K562 (cell line): ENCODE data around the gene CLSTN1. TPM values are rescaled to one million over a fixed set of nuclear protein-coding genes. Genes with fewer than 3 reads are reported as not detected.

Experiments
- ATAC-seq: fragments of 200-7000 bp; cut with Tn5 transposase; 3 replicates; pipeline ENCODE4 v1.9.1; 2020; ENCODE audit warnings: moderate library complexity
- BruUV-seq: library from RNA; stranded (reverse); fragments of 400-500 nt; replicated peaks from 2 replicates; lab custom pipeline; 2021; lab: Mats Ljungman, UMichigan
- CTCF ChIA-PET: fragments of 300-600 bp; formaldehyde crosslinking; extraction: SDS; loops from one replicate; lab custom pipeline; 2021; ENCODE audit warnings: low intra/inter-chr PET ratio; lab: Yijun Ruan, JAX
- POLR2A ChIA-PET: fragments of 300-600, 350-650 bp; sonication (Branson Sonifier 250); formaldehyde crosslinking; extraction: SDS; loops from one replicate; lab custom pipeline; 2021; ENCODE audit warnings: antibody characterized with exemption, inconsistent platforms; lab: Yijun Ruan, JAX
- DNase-seq, 4 experiments: peaks; one replicate each; pipeline versions ENCODE4 v3.0.0 to v3.0.0-alpha.2; 2011 to 2018; ENCODE audit warnings: low spot score in 3 of 4, mixed read lengths in 3 of 4; ENCODE audit errors: extremely low read depth in 1 of 4
- FAIRE-seq: peaks from 2 replicates; lab custom pipeline; 2011; peaks lifted over from hg19 to GRCh38; lab: Jason Lieb, UNC
- H2AFZ ChIP-seq: 2 replicates; pipeline ENCODE4 v1.6.0; 2011; ENCODE audit warnings: low read depth, low read length, control low read depth, inconsistent platforms
- H3K27ac ChIP-seq: fragments of 200-600 bp; 3 replicates; pipeline ENCODE4 v1.8.0; 2011; ENCODE audit warnings: low read depth, mild to moderate bottlenecking, control low read depth, inconsistent platforms, low read length, moderate library complexity, mixed read lengths; ENCODE audit errors: extremely low read depth
- H3K27me3 ChIP-seq, 2 experiments: fragments of 300-600 bp in 1 of 2; 2 replicates in 1 of 2; 3 replicates in 1 of 2; pipeline versions ENCODE4 v1.6.0 to v1.8.0; 2011; ENCODE audit warnings: inconsistent platforms in 2 of 2, low read length in 2 of 2, mild to moderate bottlenecking in 1 of 2, mixed read lengths in 1 of 2, moderate library complexity in 1 of 2; ENCODE audit not compliant: control insufficient read depth in 2 of 2, insufficient read depth in 2 of 2
- H3K36me3 ChIP-seq: fragments of 300-600 bp; 3 replicates; pipeline ENCODE4 v1.8.0; 2011; ENCODE audit warnings: mild to moderate bottlenecking, low read length, inconsistent platforms; ENCODE audit not compliant: control insufficient read depth, insufficient read depth
- H3K4me1 ChIP-seq, 2 experiments: fragments of 200-600 bp in 1 of 2; replicated peaks in 1 of 2; 2 replicates in 1 of 2; 3 replicates in 1 of 2; pipeline versions ENCODE4 v1.5.1 to v1.8.0; 2011; ENCODE audit warnings: inconsistent platforms in 2 of 2, low read length in 2 of 2, mild to moderate bottlenecking in 1 of 2, mixed read lengths in 1 of 2, moderate library complexity in 1 of 2; ENCODE audit not compliant: control insufficient read depth in 2 of 2, insufficient read depth in 2 of 2
- H3K4me2 ChIP-seq: 2 replicates; pipeline ENCODE4 v1.6.1; 2011; ENCODE audit warnings: low read length, control low read depth, inconsistent platforms, mixed read lengths; ENCODE audit not compliant: insufficient read depth
- H3K4me3 ChIP-seq: fragments of 200-600 bp; sonication (generic), shearing (Covaris generic); 2 replicates; pipeline ENCODE4 v1.5.1; 2016; ENCODE audit warnings: control low read depth, inconsistent platforms
- H3K79me2 ChIP-seq: fragments of 200-600 bp; 3 replicates; pipeline ENCODE4 v1.8.0; 2011; ENCODE audit warnings: low read length, inconsistent platforms; ENCODE audit not compliant: control insufficient read depth, insufficient read depth
- H3K9ac ChIP-seq, 2 experiments: 2 replicates each; pipeline versions ENCODE4 v1.6.0 to v1.6.1; 2011; ENCODE audit warnings: low read depth in 2 of 2, low read length in 2 of 2, control low read depth in 1 of 2, inconsistent platforms in 1 of 2, mild to moderate bottlenecking in 1 of 2, mixed read lengths in 1 of 2; ENCODE audit not compliant: insufficient read depth in 1 of 2
- H3K9me1 ChIP-seq: one replicate; pipeline ENCODE4 v1.6.0; 2011; ENCODE audit warnings: inconsistent platforms, mild to moderate bottlenecking, low read length, moderate library complexity; ENCODE audit not compliant: control insufficient read depth, insufficient read depth
- H3K9me3 ChIP-seq: replicated peaks from 2 replicates; pipeline ENCODE4 v1.5.1; 2011; ENCODE audit warnings: low read depth, low read length, inconsistent platforms; ENCODE audit not compliant: control insufficient read depth, insufficient read depth
- H4K20me1 ChIP-seq: replicated peaks from 2 replicates; pipeline ENCODE4 v1.6.1; 2011; ENCODE audit warnings: low read length, inconsistent platforms, mixed read lengths; ENCODE audit not compliant: control insufficient read depth, insufficient read depth
- FOXO4 ChIP-seq: fragments of 450-650 bp; formaldehyde crosslinking; IDR thresholded peaks from 2 replicates; pipeline ENCODE4 v1.4.0; 2020; ENCODE audit warnings: mild to moderate bottlenecking, moderate library complexity
- NFIC ChIP-seq: fragments of 450-650 bp; IDR thresholded peaks from 2 replicates; pipeline ENCODE4 v1.6.1; 2017; ENCODE audit warnings: mild to moderate bottlenecking, inconsistent platforms
- POLR2A ChIP-seq: fragments of 450-650 bp; conservative IDR thresholded peaks from 2 replicates; pipeline ENCODE4 v1.6.1; 2016
- SPI1 ChIP-seq: IDR thresholded peaks from 2 replicates; pipeline ENCODE4 v1.6.1; 2011; ENCODE audit warnings: low read depth, low read length, control low read depth, borderline replicate concordance
- UBTF ChIP-seq, 2 experiments: IDR thresholded peaks; 2 replicates each; pipeline ENCODE4 v1.6.1; 2012; ENCODE audit warnings: improper control_type of control experiment in 2 of 2, low read depth in 2 of 2, low read length in 2 of 2, borderline replicate concordance in 1 of 2
- ZFP30 ChIP-seq: fragments of 250-450 bp; sonication (Bioruptor Pico); IDR thresholded peaks from 2 replicates; pipeline ENCODE4 v1.8.0; 2022; ENCODE audit warnings: moderate library complexity, mild to moderate bottlenecking, inconsistent platforms, borderline replicate concordance
- ZNF444 ChIP-seq: fragments of 250-450 bp; sonication (Bioruptor Pico); IDR thresholded peaks from 2 replicates; pipeline ENCODE4 v1.4.0; 2020; ENCODE audit warnings: mild to moderate bottlenecking, moderate library complexity
- WGBS: fragments of 100-300 bp; shearing (Covaris generic); methylation state at CpG from one replicate; pipeline ENCODE4 v1.1.6; 2016; ENCODE audit warnings: low coverage, mixed read lengths; ENCODE audit not compliant: insufficient coverage; ENCODE audit errors: missing lambda C conversion rate; 5-methylcytosine and 5-hydroxymethylcytosine counted together
- in situ Hi-C: fragments of 300-500 bp; cut with MboI; formaldehyde crosslinking; loops from 4 replicates; pipeline ENCODE4 v1.15.0; 2018; ENCODE audit warnings: inconsistent platforms, mixed read lengths
- intact Hi-C: fragments of 100-400 bp; cut with micrococcal nuclease; formaldehyde crosslinking; loops from 2 replicates; pipeline ENCODE4 v1.14.2; 2022
- polyA plus RNA-seq, 8 experiments: library from polyadenylated mRNA; depleted of rRNA in 4 of 8; stranded (reverse) in 5 of 8; unstranded in 3 of 8; fragments of >200 nt; fragmentation: Nextera tagmentation in 2 of 8; fragmentation: Illumina TruSeq in 1 of 8; extraction: Ambion mirVana in 2 of 8; extraction: Trizol in 1 of 8; gene quantifications; 2 replicates each; pipeline versions ENCODE4 v1.2.1 to v1.2.3, GENCODE V29; 2011 to 2014; ENCODE audit warnings: inconsistent platforms in 1 of 8, missing spikeins in 1 of 8
- total RNA-seq, 7 experiments: library from RNA; depleted of rRNA in 6 of 7; stranded (reverse); fragments of >200 nt in 6 of 7; fragmentation: Illumina TruSeq in 2 of 7; extraction: Trizol in 2 of 7; gene quantifications; 2 replicates each; pipeline versions ENCODE4 v1.2.1 to v1.2.3, GENCODE V29; 2011 to 2021; ENCODE audit warnings: low replicate concordance in 1 of 7
- TF ChIP-seq, protein P1 (sequence below): IDR thresholded peaks from 2 replicates; pipeline ENCODE4 v1.6.1; 2011; ENCODE audit not compliant: insufficient read length; ENCODE audit errors: extremely low read depth

CLSTN1 gene
- total and polyA plus RNA-seq, 9 of the 15 experiments (the other 6 are each of a cell fraction or from before 2014, with no cell fraction given): 1.1 to 32.5 (median 13.3) TPM

DNA sequence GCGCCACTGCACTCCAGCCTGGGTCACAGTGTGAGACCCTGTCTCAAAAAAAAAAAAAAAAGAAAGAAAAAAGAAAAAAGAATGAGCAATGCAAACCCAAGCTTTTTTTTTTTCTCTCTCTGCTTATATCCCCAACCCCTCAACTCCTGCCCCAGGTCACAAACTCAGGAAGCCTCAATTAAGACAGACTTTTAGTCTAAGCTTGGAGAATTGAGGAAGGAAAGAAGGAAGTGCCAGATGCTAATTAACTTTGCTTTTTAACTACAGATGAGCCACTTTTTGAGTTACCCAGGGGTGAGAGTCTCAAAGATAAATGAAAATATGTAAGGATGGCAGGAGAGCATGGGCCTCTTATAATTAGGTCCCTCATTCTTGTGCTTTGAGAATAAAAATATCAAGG, 139.0 kb downstream of the CLSTN1 start:
- H3K4me3 ChIP-seq: no peak overlapping the region
- no peak overlapping the region for H3K9ac ChIP-seq
- H3K4me2 ChIP-seq: no peak overlapping the region
- BruUV-seq: no TSS peak
- H3K9me3 ChIP-seq: no peaks in the 10 kb centered on the region
- ChIA-PET POLR2A (interaction anchor here (0.7 kb wide), 1 partner anchor 17 kb away, joined by 4 read pairs; no protein-coding TSS in a partner anchor), CTCF (no interaction called here)
- FAIRE-seq (no peak), DNase-seq (no peak), ATAC-seq (no peak)
- H3K27ac ChIP-seq: no peak overlapping the region
- TF ChIP-seq ZNF444 (CRISPR knock-in tag) (no peak), FOXO4 (CRISPR knock-in tag) (no peak), SPI1 (peak; percentile 47; the same call in 1 of the 2 replicates)
- H3K36me3 ChIP-seq: peaks cover 9% of the 10 kb centered on the region; the same call in 2 of the 3 replicates
- peaks cover 8% of the 10 kb centered on the region; the same call in 2 of the 3 replicates for H3K79me2 ChIP-seq
- intact Hi-C loops: loop anchor here (5.0 kb wide), 1 partner anchor 58 kb away; no protein-coding TSS in a partner anchor
- no peak overlapping the region for H2AFZ ChIP-seq
- H4K20me1 ChIP-seq: no peaks in the 10 kb centered on the region; the same call in 1 of the 2 replicates
- in situ Hi-C loops: no loop called here
- H3K27me3 ChIP-seq: no peaks in the 10 kb centered on the region
- WGBS: 90% methylated on average over 1 of the region's 1 CpG
- peaks cover 19 to 25% of the 10 kb centered on the region in 2 experiments for H3K4me1 ChIP-seq
- H3K9me1 ChIP-seq: no peaks in the 10 kb centered on the region

- peaks cover 0 to 15% of the 10 kb centered on the region in 2 experiments; a peak in 3 of 5 replicates for H3K4me1 ChIP-seq
- in situ Hi-C loops: no loop called here
- no peak for FAIRE-seq
Observed at GRCh38 chr1:9680828-9681227, 142.9 kb downstream of the CLSTN1 start.

More at GRCh38 chr1:9680828-9681227, 142.9 kb downstream of the CLSTN1 start:
- Histone ChIP-seq H3K9me1 (no peaks in the 10 kb centered on the region), H3K79me2 (no peaks in the 10 kb centered on the region), H3K27ac (no peak overlapping the region), H3K4me3 (no peak overlapping the region), H3K4me2 (no peak overlapping the region), H3K9me3 (no peaks in the 10 kb centered on the region), H3K27me3 (no peaks in the 10 kb centered on the region), H2AFZ (no peak overlapping the region), H3K9ac (0 out of 4 replicates have a peak overlapping the region, but pooled peaks of 1 of the 2 experiments have one; percentile 63), H3K36me3 (peaks cover 9% of the 10 kb centered on the region; the same call in 2 of the 3 replicates), H4K20me1 (no peaks in the 10 kb centered on the region; the same call in none of the 2 replicates)
- TF ChIP-seq UBTF (IDR thresholded peaks at IDR 0.05; ENCODE audit: borderline replicate concordance in 1 of 2, low read depth in 2 of 2, low read length in 2 of 2) (no peak), ZFP30 (CRISPR knock-in tag) (no peak), NFIC (0 out of 2 replicates have a peak, but pooled peaks have one; percentile 13), POLR2A (no peak)
- TF ChIP-seq, protein P1, sequence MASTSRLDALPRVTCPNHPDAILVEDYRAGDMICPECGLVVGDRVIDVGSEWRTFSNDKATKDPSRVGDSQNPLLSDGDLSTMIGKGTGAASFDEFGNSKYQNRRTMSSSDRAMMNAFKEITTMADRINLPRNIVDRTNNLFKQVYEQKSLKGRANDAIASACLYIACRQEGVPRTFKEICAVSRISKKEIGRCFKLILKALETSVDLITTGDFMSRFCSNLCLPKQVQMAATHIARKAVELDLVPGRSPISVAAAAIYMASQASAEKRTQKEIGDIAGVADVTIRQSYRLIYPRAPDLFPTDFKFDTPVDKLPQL: no peak
- 90% methylated on average over 6 of the region's 6 CpGs for WGBS
- CTCF ChIA-PET: no interaction called here
- intact Hi-C loops: no loop called here
- no TSS peak for BruUV-seq
- ATAC-seq: no peak
- POLR2A ChIA-PET: no interaction called here
- no peak for DNase-seq
